CMK (cell line): ENCODE results near the gene SH3BP2.

Source experiments
- DNase-seq: peaks from one replicate; pipeline ENCODE4 v3.0.0-alpha.2; 2010; ENCODE audit warnings: low read depth

Gene SH3BP2

DNA sequence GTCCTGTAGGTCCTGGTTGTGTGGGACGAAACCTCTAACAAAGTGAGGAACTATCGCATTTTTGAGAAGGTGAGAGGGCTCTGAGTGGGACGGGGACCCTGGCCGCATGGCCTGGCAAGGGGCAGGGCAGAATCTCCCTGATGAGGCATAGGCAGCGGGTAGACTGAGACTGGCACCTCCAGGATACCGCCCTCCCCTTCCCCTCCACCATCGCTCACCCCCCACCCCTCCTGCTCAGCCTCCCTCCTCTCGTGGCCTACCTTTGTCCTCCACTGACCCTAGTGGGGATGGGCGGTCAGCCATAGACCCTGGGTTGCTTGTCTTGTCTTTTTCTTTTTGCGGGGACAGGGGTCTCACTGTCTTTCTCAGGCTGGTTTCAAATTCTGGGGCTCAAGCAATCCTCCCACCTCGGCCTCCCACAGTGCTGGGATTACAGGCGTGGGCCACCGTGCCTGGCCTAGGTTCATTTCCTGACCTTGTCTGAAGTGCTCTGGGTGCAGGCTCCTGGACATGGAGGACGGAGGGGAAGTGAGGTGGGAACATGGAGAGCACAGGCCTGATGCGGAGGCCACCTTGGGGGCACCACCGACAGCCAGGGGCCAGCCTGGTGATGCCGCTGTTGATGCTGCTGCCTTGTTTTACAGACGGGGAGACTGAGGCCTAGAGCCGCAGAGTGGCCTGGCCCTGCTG is 40.2 kb downstream of the SH3BP2 start:
- DNase-seq, result no peak

DNA sequence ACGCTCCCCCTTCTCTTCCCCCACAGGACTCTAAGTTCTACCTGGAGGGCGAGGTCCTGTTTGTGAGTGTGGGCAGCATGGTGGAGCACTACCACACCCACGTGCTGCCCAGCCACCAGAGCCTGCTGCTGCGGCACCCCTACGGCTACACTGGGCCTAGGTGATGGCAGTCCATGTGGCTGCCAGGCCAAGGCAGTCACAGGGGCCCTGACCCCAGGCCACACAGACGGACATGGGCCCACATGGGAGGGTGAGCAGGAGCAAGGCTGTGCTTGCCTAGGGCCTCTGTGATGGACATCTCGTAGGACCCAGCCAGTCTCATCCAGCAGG is 40.8 kb downstream of the SH3BP2 start:
- no peak for DNase-seq

DNA sequence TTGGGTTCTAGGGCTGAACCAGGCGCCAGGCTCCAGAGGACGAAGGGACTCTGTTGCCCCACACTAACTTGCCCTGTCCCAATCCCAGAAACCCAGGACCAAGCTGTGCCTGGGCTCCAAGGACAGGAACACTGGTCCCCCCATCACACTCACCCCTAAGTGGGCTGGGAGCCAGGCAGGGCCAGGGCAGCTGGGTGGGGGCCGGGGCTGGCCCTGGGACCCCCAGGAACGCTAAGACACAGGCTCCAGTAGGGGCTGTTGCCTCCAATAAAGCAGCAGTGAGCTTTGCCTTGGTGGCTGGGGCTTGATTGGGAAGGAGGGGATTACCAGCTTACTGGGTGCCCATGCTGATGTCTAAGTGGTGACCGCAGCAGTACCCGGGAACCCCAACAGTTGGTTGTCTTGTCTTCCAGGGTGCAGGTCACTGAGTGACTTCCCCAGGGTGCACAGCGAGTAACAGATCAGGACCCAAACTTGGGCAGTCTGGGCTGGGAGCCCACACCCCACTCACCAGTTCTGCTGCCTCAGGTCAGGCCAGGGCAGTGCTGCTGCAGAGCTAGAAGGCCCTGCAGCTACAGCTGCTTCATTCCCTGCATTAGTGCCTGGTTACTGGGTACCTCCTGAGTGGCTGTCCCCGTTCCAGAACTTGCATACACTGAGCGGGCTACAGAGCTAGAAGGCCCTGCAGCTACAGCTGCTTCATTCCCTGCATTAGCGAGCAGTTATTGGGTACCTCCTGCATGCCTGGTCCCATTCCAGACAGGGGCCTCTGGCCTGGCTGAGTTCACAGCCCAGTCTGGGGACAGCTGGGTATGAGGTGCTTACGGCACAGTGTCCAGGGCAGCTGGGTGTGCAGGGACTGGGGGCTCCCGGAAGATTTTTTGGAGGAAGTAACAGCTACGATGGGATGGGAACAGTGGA is 41.4 kb downstream of the SH3BP2 start:
- no peak for DNase-seq

DNA sequence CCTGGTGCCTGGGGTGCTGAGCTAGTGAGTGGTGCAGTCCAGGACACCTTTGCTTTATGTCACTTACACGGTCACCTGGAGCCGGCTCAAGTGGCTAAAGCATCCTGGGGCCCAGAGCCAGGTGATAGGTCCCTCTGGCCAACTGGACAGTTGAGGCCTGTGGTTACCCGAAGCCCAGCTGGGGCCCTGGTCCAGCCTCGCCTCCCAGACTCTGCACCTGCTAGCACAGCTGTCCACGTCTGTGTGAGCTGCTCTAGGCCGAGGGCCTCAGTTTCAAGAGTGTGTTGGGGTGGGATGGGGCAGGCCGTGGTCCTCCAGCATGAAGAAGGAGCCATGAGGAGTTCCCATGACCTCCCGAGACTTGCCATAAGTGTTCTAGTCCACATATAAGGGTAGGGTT is 43.1 kb downstream of the SH3BP2 start:
- DNase-seq, result no peak

DNA sequence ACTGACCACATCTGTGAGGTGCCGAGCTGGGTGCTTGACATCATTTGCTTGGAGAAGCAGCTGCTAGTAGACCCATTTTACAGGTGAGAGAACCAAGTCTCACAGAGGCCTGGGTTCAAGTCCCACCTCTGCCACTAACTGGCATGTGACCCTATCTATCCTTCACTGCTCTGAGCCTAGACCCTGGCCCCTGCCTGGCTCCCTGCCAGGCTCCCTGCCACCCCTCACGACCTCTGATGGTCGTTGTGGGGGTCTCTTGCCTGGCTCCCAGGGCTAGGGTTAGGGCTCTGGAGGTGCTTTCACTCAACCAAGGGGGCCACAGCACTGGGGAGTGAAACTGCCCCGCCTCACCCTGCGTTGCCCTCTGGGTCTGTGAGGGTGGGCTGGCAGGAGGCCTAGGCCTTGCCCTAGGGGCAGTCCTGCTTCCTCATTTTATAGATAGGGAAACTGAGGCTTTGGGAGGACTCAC is 43.5 kb downstream of the SH3BP2 start:
- DNase-seq, result no peak

DNA sequence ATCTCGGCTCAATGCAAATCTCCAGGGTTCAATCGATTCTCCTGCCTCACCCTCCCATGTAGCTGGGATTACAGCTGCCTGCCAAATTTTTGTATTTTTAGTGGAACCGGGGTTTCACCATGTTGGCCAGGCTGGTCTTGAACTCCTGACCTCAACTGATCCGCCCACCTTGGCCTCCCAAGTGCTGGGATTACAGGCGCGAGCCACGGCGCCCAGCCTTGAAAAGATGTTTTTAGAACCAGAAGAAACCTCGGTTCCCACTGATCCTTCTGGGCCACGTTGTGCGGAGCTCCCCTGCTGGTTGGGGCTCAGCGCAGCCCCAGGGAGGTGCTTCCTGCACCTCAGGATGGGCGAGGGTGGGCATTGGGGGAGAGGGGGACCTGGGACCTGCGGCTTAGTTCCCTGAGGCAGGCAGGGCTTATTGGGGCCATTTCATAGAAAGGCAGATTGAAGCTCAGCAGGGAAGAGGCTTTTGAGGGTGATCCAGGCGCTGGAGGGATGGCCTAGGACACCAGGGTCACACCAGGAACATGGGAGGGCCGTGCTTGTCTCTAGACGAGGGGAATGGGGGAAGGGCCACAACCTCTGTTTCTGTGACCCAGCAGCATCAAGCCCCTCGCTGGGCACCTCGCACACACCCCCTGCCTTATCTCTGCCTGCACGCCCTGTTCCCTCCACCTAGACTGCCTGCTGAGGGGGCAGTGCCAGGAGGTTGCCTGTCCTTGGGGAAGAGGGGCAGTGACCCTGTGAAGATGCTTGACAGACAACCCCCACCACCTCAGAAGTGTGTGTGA is 44.4 kb downstream of the SH3BP2 start:
- no peak for DNase-seq

DNA sequence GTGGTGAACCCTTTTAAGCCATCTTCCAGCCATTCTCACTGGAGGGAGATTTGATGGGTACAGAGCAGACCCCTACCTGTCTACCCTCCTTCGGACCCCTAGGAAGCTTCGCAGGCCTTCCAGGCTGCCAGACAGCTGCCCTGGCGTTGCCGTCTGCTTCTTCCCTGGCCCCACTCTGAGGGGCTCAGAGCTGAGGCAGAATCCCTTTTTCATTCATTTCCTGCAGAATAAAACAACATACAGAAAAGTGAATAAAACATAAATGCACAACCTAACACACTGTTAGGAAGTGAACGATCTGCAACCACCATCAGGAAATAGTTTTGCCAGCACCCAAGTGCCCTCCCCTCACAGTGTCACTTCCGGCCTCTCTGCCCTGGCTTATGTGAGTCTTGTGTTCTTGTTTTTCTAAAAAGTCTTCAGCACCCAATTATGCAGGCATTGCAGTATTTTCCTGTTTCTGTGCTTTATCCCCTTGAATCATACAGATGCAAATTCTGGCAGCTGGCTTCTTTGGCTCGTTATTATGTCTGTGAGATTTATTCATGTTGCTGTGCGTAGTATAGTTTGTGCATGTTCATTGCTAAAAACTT is 45.1 kb downstream of the SH3BP2 start:
- no peak for DNase-seq

DNA sequence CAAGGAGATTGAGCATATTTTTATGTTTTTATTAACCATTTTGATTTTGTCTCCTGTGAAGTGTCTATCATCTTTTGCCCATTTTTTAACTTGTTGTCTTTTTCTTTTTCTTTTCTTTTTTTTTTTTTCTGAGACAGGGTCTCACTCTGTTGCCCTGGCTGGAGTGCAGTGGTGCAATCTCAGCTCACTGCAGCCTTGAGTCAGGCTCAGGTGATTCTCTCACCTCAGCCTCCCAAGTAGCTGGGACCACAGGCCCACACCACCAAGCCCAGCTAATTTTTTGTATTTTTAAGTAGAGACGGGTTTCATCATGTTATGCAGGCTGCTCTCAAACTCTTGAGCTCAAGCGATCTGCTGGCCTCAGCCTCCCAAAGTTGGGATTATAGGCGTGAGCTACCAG is 46.2 kb downstream of the SH3BP2 start:
- no peak for DNase-seq

DNA sequence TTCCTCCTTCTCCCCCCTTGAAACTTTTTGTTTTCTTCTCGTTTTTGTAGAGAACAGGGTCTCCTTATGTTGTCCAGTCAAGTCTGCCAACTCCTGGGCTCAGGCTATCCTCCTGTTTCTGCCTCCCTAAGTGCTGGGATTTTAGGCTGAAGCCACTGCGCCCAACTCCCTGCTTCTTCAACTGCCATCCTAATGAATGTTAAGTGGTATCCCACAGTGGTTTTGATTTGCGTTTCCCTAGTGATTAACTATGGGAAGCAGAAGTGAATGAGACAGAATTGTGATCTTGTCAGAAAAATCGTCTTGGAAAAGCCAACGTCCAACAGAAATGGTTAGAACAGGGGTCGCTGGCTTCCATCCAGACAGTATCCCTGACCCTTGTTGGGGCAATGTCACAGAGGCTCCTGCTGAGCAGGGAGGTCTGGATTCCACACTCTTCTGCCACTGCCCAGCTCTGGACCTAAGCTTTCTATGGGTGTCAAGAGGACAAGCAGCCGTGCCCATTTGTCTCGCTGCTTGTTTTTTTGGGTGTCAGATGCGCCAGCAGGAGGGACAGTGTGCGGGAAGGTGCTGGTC is 49.9 kb downstream of the SH3BP2 start:
- DNase-seq, result no peak

DNA sequence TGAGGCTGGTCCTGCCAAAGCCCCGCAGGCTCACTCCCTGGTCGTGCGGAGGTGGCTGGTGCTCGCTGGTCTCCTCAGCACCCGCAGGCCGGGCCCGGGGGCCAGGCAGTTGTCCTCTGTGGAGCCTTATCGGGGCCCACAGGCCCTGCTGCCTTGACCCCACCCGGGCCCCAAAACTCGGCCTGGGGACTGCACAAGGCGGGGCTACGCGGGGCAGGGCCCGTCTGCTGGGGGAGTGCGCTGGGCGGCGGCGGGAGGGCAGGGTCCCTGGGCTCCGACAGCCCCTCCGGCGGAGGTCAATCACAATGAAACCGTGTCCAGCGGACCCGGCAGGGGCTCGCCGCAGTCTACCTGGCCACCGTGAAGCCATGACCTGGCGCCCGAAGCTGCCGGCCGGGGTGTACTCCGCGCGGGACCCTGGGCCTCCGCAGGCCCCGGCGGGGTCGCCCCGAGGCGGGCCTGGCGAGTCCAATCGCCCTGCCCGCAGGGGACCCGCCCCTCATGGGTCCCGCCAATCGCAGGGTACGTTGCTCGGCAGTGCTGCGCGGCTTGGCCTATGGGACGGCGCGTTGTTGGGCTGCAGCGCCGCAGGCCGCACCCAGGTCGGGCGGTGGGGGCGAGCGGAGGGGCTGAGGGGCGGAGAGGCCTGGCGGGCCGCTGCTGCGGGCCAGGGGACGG is 50.5 kb downstream of the SH3BP2 start, which contains the start of gene ADD1:
ADD1 (plus strand) TSS at position 582 of the 678 bp plus-strand sequence. CDS start 32,072 bp downstream, outside the sequence.
- peak; percentile 87 for DNase-seq

DNA sequence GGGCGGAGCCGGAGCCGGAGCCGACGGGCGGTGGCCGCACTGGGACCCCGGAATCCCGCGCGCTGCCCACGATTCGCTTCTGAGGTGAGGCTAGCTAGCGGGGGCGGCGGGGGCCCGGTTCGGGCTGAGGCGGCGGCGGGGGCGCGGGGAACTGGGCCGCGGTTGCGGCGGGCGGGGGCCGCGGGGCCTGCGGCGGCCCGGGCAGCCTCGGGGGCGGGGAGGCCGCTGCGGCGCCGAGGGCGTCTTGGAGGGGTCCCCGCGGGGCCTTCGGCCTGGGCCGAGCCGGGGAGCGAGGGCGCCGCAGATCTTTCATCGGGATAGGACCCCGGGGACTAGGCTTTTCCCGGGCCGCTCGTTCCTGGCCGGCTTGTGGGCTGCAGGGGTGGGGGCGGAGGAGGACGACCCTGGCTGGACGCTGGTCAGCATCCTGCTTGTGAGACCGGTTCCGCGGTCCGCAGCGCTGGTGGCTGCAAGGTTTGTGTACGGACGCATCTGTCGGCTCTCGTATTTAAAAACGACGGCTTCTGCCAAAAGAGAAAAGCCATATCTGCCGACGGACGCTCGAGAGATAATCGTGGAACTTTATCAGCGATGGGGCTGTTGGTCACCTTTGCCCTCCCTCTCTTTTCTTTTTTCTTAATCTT is 51.2 kb downstream of the SH3BP2 start:
- DNase-seq, result no peak

DNA sequence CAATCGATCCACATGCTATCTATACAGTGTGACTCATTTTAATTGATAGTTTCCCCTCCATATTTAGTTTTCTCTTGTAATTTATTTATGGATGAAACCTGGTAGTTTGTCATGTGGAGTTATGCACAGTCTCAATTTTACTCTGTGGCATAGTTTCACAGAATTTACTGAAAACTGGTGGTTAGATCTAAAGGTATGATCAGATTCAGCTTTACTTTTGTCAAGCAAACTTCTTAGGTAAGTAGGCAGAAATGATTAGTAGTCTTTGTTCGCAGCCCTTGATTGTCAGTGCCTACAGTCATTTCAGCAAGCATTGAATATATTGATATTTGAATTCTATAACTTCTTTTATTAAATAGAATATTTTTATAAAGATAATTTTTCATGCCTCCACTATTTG is 53.3 kb downstream of the SH3BP2 start:
- no peak for DNase-seq

DNA sequence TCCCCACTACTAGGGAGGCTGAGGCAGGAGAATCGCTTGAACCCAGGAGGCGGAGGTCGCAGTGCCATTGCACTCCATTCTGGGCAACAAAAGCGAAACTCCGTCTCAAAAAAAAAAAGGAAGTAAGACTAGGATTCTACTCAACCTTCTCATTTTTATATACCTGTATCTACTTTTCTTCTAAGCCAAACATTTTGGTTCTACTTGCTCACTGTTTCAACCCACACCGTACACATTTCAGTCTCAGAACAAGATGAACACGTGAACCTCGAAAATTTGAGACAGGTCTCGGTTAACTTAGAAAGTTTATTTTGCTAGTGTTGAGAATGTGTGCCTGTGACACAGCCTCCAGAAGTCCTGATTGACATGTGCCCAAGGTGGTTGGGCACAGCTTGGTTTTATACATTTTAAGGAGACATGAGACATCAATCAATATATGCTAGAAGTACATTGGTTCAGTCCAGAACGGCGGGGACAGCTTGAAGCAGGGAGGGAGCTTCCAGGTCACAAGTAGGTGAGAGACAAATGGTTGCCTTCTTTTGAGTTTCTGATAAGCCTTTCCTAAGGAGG is 54.5 kb downstream of the SH3BP2 start:
- no peak for DNase-seq

DNA sequence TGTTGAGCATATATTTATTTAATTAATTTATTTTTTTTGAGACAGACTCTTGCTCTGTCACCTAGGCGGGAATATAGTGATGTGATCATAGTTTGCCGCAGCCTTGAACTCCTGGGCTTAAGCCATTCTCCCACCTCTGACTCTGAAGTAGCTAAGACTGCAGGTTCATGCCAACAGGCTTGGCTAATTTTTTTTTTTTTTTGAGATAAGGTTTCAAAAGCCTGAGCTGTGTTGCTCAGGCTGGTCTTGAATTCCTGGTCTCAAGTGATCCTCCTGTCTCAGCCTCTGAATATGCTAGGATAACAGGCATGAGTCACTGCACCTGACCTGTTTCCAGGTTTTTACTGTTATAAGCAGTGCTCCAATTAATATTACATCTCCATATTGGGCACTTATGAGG is 55.6 kb downstream of the SH3BP2 start:
- DNase-seq, result no peak

DNA sequence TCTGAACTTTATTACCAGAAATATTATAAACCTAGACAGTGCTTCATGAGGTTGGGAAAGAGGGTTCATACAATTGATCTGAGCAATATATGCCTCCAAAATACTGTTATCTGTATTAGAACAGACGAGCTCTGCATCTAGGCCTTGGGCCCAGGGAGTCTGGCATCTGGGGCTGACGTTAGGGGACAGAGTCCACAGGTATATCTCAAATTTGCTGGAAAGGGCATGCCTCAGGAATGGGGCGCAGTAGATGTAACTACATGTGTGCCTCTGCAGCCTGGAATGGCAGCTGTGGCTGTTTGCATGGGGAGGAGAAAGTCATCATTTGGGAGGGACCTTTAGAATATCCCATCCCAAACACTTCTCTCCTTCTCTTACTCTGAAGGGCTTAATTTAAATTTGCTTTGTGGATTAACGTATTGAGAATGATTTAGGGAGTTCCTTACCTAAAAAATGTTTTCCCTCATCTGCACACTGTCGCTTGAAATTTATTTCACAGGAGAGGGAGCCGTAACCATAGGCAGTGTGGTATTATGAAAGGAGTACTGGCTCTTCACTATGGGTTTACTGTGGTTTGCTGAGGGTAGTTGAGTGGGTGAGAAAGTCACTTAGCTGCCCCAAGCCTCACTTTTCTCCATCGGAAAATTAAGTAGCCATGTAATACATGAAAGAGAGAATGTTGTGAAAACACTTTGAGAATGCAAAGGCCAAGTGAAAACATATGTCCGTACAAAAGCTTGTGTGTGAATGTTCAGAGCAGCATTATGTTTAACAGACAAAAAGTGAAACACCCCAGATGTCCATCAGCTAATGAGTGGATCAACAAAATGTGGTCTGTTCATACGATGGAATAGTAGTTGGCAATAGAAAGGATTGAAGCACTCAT is 56.6 kb downstream of the SH3BP2 start:
- DNase-seq, result no peak

DNA sequence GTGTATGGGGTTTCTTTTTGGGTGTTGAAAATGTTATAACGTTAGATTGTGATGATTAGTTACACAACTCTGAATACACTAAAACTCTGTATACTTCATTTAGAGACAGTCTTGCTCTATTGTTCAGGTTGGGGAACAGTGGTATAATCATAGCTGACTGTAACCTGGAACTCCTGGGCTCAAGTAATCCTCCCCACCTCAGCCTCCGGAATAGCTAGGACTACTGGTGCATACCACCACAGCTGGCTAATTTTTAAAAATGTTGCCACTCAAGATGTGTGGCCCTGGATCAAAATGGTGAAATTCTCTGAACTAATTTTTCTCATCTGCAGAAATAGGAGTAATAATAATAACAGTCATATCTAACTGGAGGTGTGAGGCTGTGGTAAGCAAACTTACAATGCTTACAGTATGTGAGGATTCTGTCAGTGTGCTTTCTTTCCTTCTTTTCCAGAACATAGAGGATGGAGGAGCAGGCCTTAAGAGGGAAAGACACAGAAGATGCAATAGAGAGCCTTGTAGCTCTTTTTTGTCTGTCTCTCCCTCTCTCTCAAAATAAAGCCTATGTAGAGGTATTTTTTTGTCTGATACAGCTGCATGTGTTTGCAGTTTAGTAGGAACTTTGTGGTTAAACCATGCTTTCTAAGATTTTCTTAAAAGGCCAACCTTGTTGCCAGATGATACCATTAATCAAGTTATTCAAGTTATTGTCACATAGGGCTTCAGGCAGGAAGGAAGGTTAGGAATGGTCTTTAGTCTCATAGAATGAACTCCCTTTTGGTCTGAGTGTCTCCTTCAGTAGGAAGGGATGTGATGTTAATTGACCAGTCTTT is 58.3 kb downstream of the SH3BP2 start:
- DNase-seq, result no peak

DNA sequence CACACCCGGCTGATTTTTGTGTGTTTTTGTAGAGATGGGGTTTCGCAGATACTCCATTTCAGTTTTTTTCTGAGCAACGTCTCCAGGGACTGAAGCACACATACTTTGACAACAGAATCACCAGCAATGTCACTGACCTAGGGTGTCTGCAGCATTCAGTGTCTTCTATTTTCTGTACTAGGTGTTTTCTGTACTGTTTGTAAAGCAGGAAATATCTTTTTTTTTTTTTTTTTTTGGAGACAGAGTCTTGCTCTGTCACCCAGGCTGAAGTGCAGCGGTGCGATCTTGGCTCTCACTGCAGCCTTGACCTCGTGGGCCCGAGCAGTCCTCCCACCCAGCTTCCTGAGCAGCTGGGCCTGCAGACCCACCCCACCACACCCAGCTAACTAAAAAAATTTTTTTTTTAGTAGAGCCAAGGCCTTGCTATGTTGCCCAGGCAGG is 59.6 kb downstream of the SH3BP2 start:
- no peak for DNase-seq

DNA sequence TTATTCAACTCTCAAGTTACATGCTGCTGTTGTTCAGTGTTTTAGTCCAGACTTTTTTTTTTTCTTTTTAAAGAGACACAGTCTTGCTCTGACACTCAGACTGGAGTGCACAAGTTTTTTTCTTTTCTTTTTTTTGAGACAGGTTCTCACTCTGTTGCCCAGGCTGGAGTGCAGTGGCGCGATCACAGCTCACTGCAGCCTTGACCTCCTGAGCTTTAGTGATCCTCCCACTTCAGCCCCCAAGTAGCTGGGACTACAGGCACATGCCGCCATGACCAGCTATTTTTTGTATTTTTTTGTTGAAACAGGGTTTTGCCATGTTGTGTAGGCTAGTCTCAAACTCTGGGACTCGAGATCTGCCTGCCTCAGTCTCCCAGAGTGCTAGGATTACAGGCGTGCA is 62.7 kb downstream of the SH3BP2 start:
- no peak for DNase-seq
